Temporal lobe (tissue), 2 donors: Measurements from ENCODE around the gene PPID. TPM values are rescaled to one million over a fixed set of nuclear protein-coding genes. Genes with fewer than 3 reads are reported as not detected.

Source experiments
- small RNA-seq: library from RNA; depleted of rRNA; stranded (forward); fragments of <200 nt; gene quantifications from one replicate; pipeline ENCODE3, GENCODE V24; 2014; ENCODE audit warnings: low replicate concordance
- total RNA-seq: library from RNA; depleted of rRNA; stranded (reverse); fragments of >200 nt; gene quantifications from one replicate; pipeline ENCODE4 v1.2.3, GENCODE V29; 2014

Gene PPID
- total RNA-seq, 1 donor from 2014 or later, result 21.1 TPM

Small RNA genes lying within 50 kb of the gene (small RNA-seq; reads per million reads assigned to genes)
- gene RF00012, result not detected

Other genes with a start within 250 kb of the PPID start
- 18.7 TPM for gene RXFP1, start 201.5 kb downstream of the PPID start, total RNA-seq
- gene C4orf46, start 51.5 kb downstream of the PPID start, total RNA-seq, result 14.0 TPM
- 19.9 TPM for gene ETFDH, start 51.1 kb downstream of the PPID start, total RNA-seq
- gene FNIP2, start 45.6 kb upstream of the PPID start, total RNA-seq, result 62.9 TPM